Astrocyte of the cerebellum (primary cell): ENCODE measurements around the gene ASPSCR1.

Source experiments
- DNase-seq: peaks from one replicate; pipeline ENCODE4 v3.0.0-alpha.2; 2011; ENCODE audit warnings: low read depth
- H3K4me3 ChIP-seq: 2 replicates; pipeline ENCODE4 v1.5.1; 2011; ENCODE audit warnings: mild to moderate bottlenecking, low read depth, low read length, moderate library complexity
- CTCF ChIP-seq: IDR thresholded peaks from 2 replicates; pipeline ENCODE4 v1.5.1; 2012; ENCODE audit warnings: low read length, low read depth, moderate library complexity, mild to moderate bottlenecking; ENCODE audit errors: missing control alignments
- in situ Hi-C: cut with HindIII; loops from 2 replicates; pipeline ENCODE4 v1.10.0; 2017; ENCODE audit warnings: low sequenced_read_pairs

The ASPSCR1 gene

GRCh38 chr17:81954131-81955057, 23.0 kb upstream of the ASPSCR1 start:
- H3K4me3 ChIP-seq: no peak overlapping the region
- no peak for DNase-seq
- no peak for TF ChIP-seq CTCF
- in situ Hi-C loops: no loop called here

- in situ Hi-C loops: no loop called here
- no peak for TF ChIP-seq CTCF
- H3K4me3 ChIP-seq: no peak overlapping the region
- no peak for DNase-seq
Observed at GRCh38 chr17:81955058-81955681, 22.3 kb upstream of the ASPSCR1 start.

- no peak overlapping the region for H3K4me3 ChIP-seq
Observed at GRCh38 chr17:81955756-81956544, 21.5 kb upstream of the ASPSCR1 start.

GRCh38 chr17:81956607-81957589, 20.5 kb upstream of the ASPSCR1 start:
- TF ChIP-seq CTCF: no peak
- in situ Hi-C loops: no loop called here

More at GRCh38 chr17:81955756-81956544, 21.5 kb upstream of the ASPSCR1 start:
- no peak for TF ChIP-seq CTCF
- in situ Hi-C loops: no loop called here
- no peak for DNase-seq

GRCh38 chr17:81957691-81958432, 19.6 kb upstream of the ASPSCR1 start:
- in situ Hi-C loops: no loop called here

More at GRCh38 chr17:81956607-81957589, 20.5 kb upstream of the ASPSCR1 start:
- H3K4me3 ChIP-seq: no peak overlapping the region
- DNase-seq: no peak

More at GRCh38 chr17:81957691-81958432, 19.6 kb upstream of the ASPSCR1 start:
- no peak for TF ChIP-seq CTCF
- H3K4me3 ChIP-seq: no peak overlapping the region
- no peak for DNase-seq
